Peyer's patch (tissue), 4 donors: ENCODE results near the gene HOXC5.

Experiments
- POLR2A ChIP-seq, 2 donors: fragments of 450-650 bp; IDR thresholded peaks; one replicate each; pipeline ENCODE4 v1.5.1; 2017; ENCODE audit warnings: antibody characterized with exemption in 2 of 2, mild to moderate bottlenecking in 2 of 2, moderate library complexity in 2 of 2
- TF ChIP-seq, protein P1 (sequence below), 6 experiments: fragments of 450-650 bp in 4 of 6; fragments of 200-600 bp in 2 of 6; sonication (generic) in 1 of 6; IDR thresholded peaks; one replicate each; pipeline ENCODE4 v1.5.1; 2017 to 2019; ENCODE audit warnings: antibody characterized with exemption in 6 of 6, mild to moderate bottlenecking in 3 of 6, moderate library complexity in 1 of 6

GRCh38 chr12:54045868-54046521 is 13.1 kb downstream of the HOXC5 start:
- TF ChIP-seq POLR2A (IDR thresholded peaks at IDR 0.05), result no peak
- TF ChIP-seq, protein P1, sequence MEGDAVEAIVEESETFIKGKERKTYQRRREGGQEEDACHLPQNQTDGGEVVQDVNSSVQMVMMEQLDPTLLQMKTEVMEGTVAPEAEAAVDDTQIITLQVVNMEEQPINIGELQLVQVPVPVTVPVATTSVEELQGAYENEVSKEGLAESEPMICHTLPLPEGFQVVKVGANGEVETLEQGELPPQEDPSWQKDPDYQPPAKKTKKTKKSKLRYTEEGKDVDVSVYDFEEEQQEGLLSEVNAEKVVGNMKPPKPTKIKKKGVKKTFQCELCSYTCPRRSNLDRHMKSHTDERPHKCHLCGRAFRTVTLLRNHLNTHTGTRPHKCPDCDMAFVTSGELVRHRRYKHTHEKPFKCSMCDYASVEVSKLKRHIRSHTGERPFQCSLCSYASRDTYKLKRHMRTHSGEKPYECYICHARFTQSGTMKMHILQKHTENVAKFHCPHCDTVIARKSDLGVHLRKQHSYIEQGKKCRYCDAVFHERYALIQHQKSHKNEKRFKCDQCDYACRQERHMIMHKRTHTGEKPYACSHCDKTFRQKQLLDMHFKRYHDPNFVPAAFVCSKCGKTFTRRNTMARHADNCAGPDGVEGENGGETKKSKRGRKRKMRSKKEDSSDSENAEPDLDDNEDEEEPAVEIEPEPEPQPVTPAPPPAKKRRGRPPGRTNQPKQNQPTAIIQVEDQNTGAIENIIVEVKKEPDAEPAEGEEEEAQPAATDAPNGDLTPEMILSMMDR (IDR thresholded peaks at IDR 0.05), result no peak
